HUES6 (cell line): ENCODE results near the gene EIF3A.
A peak's percentile ranks its signal among the peaks of the same experiment; 100 is the strongest.

ENCODE experiments used
- H3K27ac ChIP-seq: 2 replicates; pipeline ENCODE4 v1.7.0; 2013; ENCODE audit warnings: low read depth, mild to moderate bottlenecking, low read length, inconsistent platforms
- H3K27me3 ChIP-seq: 2 replicates; pipeline ENCODE4 v1.6.1; 2013; ENCODE audit warnings: low read length; ENCODE audit not compliant: control insufficient read depth, insufficient read depth
- H3K36me3 ChIP-seq: 2 replicates; pipeline ENCODE4 v1.6.1; 2013; ENCODE audit warnings: low read length; ENCODE audit not compliant: control insufficient read depth, insufficient read depth
- H3K4me1 ChIP-seq: 2 replicates; pipeline ENCODE4 v1.6.1; 2013; ENCODE audit warnings: low read length; ENCODE audit not compliant: control insufficient read depth, insufficient read depth
- H3K4me3 ChIP-seq: 2 replicates; pipeline ENCODE4 v1.5.1; 2013; ENCODE audit warnings: low read depth, low read length
- H3K9ac ChIP-seq: one replicate; pipeline ENCODE4 v1.6.1; 2013; ENCODE audit warnings: mild to moderate bottlenecking, low read length
- H3K9me3 ChIP-seq: 2 replicates; pipeline ENCODE4 v1.6.1; 2013; ENCODE audit warnings: low read depth, low read length; ENCODE audit not compliant: control insufficient read depth, insufficient read depth

EIF3A gene

GRCh38 chr10:119080521-119081259, at the start of gene EIF3A:
TSS of gene EIF3A (minus strand) at chr10:119080817. CDS start at chr10:119080676, 141 bp downstream.
- no peaks in the 10 kb centered on the region for H3K9me3 ChIP-seq
- H3K4me3 ChIP-seq = peak within 1 kb of the TSS; percentile 73
- H3K27me3 ChIP-seq = no peaks in the 10 kb centered on the region
- peak within 1 kb of the TSS; percentile 100 for H3K27ac ChIP-seq
- 0 out of 2 replicates have a peak, but pooled peaks cover 5% of the 10 kb centered on the region for H3K4me1 ChIP-seq
- H3K9ac ChIP-seq = peak within 1 kb of the TSS; percentile 99
- peaks cover 23% of the 10 kb centered on the region for H3K36me3 ChIP-seq

- H3K36me3 ChIP-seq = peaks cover 74% of the 10 kb centered on the region
- no peaks in the 10 kb centered on the region for H3K27me3 ChIP-seq
- no peak overlapping the region for H3K27ac ChIP-seq
- no peaks in the 10 kb centered on the region for H3K4me1 ChIP-seq
- H3K9me3 ChIP-seq = no peaks in the 10 kb centered on the region
- no peak overlapping the region for H3K4me3 ChIP-seq
- no peak overlapping the region for H3K9ac ChIP-seq
Measured at GRCh38 chr10:119129721-119130120, 49.1 kb upstream of the EIF3A start.

- Histone ChIP-seq H3K36me3 (peaks cover 78% of the 10 kb centered on the region), H3K9ac (no peak overlapping the region), H3K4me1 (no peaks in the 10 kb centered on the region), H3K27ac (no peak overlapping the region), H3K9me3 (no peaks in the 10 kb centered on the region), H3K4me3 (no peak overlapping the region), H3K27me3 (no peaks in the 10 kb centered on the region)
Measured at GRCh38 chr10:119125942-119126341, 45.3 kb upstream of the EIF3A start.

GRCh38 chr10:119120875-119121274, 40.3 kb upstream of the EIF3A start:
- H3K9ac ChIP-seq = no peak overlapping the region

GRCh38 chr10:119120413-119120867, 39.8 kb upstream of the EIF3A start:
- no peak overlapping the region for H3K4me3 ChIP-seq
- no peaks in the 10 kb centered on the region for H3K9me3 ChIP-seq
- H3K27me3 ChIP-seq = no peaks in the 10 kb centered on the region
- no peak overlapping the region for H3K27ac ChIP-seq
- no peak overlapping the region for H3K9ac ChIP-seq
- peaks cover 84% of the 10 kb centered on the region for H3K36me3 ChIP-seq
- H3K4me1 ChIP-seq = no peaks in the 10 kb centered on the region

More at GRCh38 chr10:119120875-119121274, 40.3 kb upstream of the EIF3A start:
- H3K4me3 ChIP-seq = no peak overlapping the region
- no peaks in the 10 kb centered on the region for H3K27me3 ChIP-seq
- H3K9me3 ChIP-seq = no peaks in the 10 kb centered on the region
- no peaks in the 10 kb centered on the region for H3K4me1 ChIP-seq
- no peak overlapping the region for H3K27ac ChIP-seq
- peaks cover 87% of the 10 kb centered on the region for H3K36me3 ChIP-seq

GRCh38 chr10:119119400-119119799, 38.8 kb upstream of the EIF3A start:
- no peak overlapping the region for H3K27ac ChIP-seq
- no peaks in the 10 kb centered on the region for H3K9me3 ChIP-seq
- no peaks in the 10 kb centered on the region for H3K4me1 ChIP-seq
- no peak overlapping the region for H3K4me3 ChIP-seq
- H3K36me3 ChIP-seq = peaks cover 83% of the 10 kb centered on the region
- no peaks in the 10 kb centered on the region for H3K27me3 ChIP-seq
- H3K9ac ChIP-seq = no peak overlapping the region

- no peaks in the 10 kb centered on the region for H3K9me3 ChIP-seq
- no peak overlapping the region for H3K27ac ChIP-seq
- no peaks in the 10 kb centered on the region for H3K4me1 ChIP-seq
- H3K4me3 ChIP-seq = no peak overlapping the region
- H3K27me3 ChIP-seq = no peaks in the 10 kb centered on the region
- peaks cover 86% of the 10 kb centered on the region for H3K36me3 ChIP-seq
- H3K9ac ChIP-seq = no peak overlapping the region
Measured at GRCh38 chr10:119118231-119118630, 37.6 kb upstream of the EIF3A start.

GRCh38 chr10:119116326-119116951, 35.8 kb upstream of the EIF3A start:
- Histone ChIP-seq H3K27ac (no peak overlapping the region), H3K36me3 (peaks cover 84% of the 10 kb centered on the region), H3K4me3 (no peak overlapping the region)

GRCh38 chr10:119115926-119116325, 35.3 kb upstream of the EIF3A start:
- Histone ChIP-seq H3K9me3 (no peaks in the 10 kb centered on the region), H3K4me1 (no peaks in the 10 kb centered on the region), H3K27me3 (no peaks in the 10 kb centered on the region), H3K36me3 (peaks cover 85% of the 10 kb centered on the region), H3K27ac (no peak overlapping the region), H3K4me3 (no peak overlapping the region), H3K9ac (no peak overlapping the region)

More at GRCh38 chr10:119116326-119116951, 35.8 kb upstream of the EIF3A start:
- Histone ChIP-seq H3K4me1 (no peaks in the 10 kb centered on the region), H3K27me3 (no peaks in the 10 kb centered on the region), H3K9ac (no peak overlapping the region), H3K9me3 (no peaks in the 10 kb centered on the region)

GRCh38 chr10:119113751-119114732, 33.4 kb upstream of the EIF3A start:
- Histone ChIP-seq H3K9ac (no peak overlapping the region), H3K9me3 (no peaks in the 10 kb centered on the region), H3K27ac (no peak overlapping the region), H3K27me3 (no peaks in the 10 kb centered on the region), H3K36me3 (peaks cover 85% of the 10 kb centered on the region), H3K4me3 (no peak overlapping the region), H3K4me1 (no peaks in the 10 kb centered on the region)
